NCI-H146 treated with DMSO at 0.1 percent for 48 hours (cell line): ENCODE measurements around the gene MIGA2.
"Not testable (repeated sequence)": the region's sequence is repeated elsewhere in the genome, so short reads cannot be mapped to it uniquely, and the experiment has no call there.

Experiments used
- DNase-seq: peaks from one replicate; lab custom pipeline; 2025; ENCODE audit not compliant: unreplicated experiment; lab: John Stamatoyannopoulos, UW

MIGA2 gene

GRCh38 chr9:129098328-129098727, 61.9 kb downstream of the MIGA2 start:
- no peak for DNase-seq

GRCh38 chr9:129100383-129101169, 64.2 kb downstream of the MIGA2 start:
- no peak for DNase-seq

- DNase-seq = no peak
Observed at GRCh38 chr9:129101279-129101678, 64.9 kb downstream of the MIGA2 start.

- no peak for DNase-seq
Observed at GRCh38 chr9:129102095-129102525, 65.7 kb downstream of the MIGA2 start.

- DNase-seq = peak; percentile 32
Observed at GRCh38 chr9:129102791-129103594, 66.6 kb downstream of the MIGA2 start.

- DNase-seq = no peak
Observed at GRCh38 chr9:129103595-129103965, 67.2 kb downstream of the MIGA2 start.

GRCh38 chr9:129104051-129104450, 67.6 kb downstream of the MIGA2 start:
- DNase-seq = no peak

- no peak for DNase-seq
Observed at GRCh38 chr9:129105857-129106694, 69.7 kb downstream of the MIGA2 start.

- no peak for DNase-seq
Observed at GRCh38 chr9:129107651-129108050, 71.2 kb downstream of the MIGA2 start.

GRCh38 chr9:129108083-129108804, 71.8 kb downstream of the MIGA2 start:
- no peak for DNase-seq

GRCh38 chr9:129108805-129109536, 72.5 kb downstream of the MIGA2 start:
- no peak for DNase-seq

GRCh38 chr9:129109537-129109903, 73.1 kb downstream of the MIGA2 start:
- DNase-seq = no peak

GRCh38 chr9:129109952-129110739, 73.7 kb downstream of the MIGA2 start:
- DNase-seq = no peak

- DNase-seq = peak; percentile 58
Observed at GRCh38 chr9:129110740-129111527, 74.5 kb downstream of the MIGA2 start, which contains the start of the genes CRAT and PTPA. CRAT (minus strand) TSS chr9:129110793; CDS start chr9:129110509, 284 bp downstream. PTPA (plus strand) TSS chr9:129111415; CDS start chr9:129111601, 186 bp downstream.

GRCh38 chr9:129111528-129112151, 75.2 kb downstream of the MIGA2 start:
- DNase-seq = peak; percentile 15

GRCh38 chr9:129112526-129112925, 76.1 kb downstream of the MIGA2 start:
- DNase-seq = not testable (repeated sequence)

- DNase-seq = no peak
Observed at GRCh38 chr9:129113645-129114304, 77.3 kb downstream of the MIGA2 start.
